Measurements from ENCODE around the gene PRKG1.
"Not testable (repeated sequence)": the region's sequence is repeated elsewhere in the genome, so short reads cannot be mapped to it uniquely, and the experiment has no call there.

Gene PRKG1

DNA sequence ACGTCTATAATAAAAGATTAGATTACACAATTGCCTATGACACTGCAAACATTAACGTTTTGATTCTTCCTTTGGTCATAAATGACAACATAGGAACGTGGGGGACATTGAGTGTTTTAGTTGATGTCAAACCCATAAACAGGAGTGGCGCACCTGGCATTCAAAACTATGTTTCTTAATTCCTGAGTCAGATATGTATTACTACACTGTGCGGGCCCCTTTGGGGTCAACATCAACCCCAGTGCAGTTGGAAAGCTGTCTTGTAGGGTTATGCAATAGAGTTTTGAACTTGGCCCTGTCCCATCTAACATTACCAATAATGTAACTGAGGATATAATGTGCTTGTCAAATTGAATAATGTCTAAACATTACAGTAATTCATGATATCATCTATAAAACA lies 468.6 kb downstream of the PRKG1 start:
- no peak for FAIRE-seq

DNA sequence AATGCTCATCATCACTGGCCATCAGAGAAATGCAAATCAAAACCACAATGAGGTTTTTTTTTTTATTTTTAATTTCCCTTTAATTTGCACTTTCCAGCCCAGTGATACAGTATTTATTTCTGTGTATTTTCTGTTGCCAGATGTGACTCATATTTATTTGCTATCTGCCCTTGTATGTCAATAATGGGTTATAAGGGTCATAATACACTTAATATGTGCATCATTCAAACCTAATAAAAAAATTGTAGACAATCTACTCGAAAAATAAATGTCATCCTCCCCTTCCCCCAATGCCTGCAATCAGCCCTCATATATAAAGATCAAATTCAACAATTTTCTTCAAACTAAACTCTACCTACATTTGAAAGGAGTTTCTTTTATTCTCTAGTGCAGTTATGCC lies 470.6 kb downstream of the PRKG1 start:
- no peak for FAIRE-seq

DNA sequence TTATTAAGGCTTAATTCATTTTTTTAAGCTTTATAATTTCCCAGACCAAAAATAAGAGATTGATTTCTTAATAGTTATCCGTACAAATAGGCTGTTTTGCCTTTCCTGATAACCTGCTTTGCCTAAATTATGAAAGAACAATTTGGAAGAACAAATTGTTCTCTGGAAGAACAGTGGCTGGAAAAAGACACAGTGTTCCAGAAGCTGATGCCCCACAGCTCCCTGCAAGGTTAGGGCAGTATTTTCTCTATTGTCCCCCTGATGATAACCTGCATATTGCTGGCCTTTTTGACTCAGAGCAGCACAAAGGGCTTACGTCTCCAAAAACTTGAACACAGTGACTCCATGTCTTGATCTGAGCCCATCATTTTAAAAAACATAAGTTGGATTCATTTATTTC lies 473.7 kb downstream of the PRKG1 start:
- no peak for FAIRE-seq

DNA sequence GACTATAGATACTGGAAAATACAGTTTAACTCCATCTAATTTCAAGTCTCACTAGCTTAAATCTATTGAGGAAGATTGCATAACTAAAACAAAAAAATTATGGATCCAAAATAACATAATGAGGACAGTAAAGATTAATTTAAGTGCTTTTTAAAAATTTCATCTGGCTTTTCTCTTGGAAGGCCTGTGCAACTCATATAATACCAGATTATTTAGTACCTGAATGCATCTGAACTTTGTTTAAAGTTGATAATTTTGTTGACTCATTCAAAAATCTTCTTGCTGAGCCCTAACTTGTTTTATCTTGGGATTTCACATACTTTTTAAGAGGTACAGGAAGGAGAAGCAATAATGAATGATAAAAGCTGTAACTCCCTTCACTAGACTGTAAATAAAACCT lies 478.6 kb downstream of the PRKG1 start:
- no peak for FAIRE-seq

DNA sequence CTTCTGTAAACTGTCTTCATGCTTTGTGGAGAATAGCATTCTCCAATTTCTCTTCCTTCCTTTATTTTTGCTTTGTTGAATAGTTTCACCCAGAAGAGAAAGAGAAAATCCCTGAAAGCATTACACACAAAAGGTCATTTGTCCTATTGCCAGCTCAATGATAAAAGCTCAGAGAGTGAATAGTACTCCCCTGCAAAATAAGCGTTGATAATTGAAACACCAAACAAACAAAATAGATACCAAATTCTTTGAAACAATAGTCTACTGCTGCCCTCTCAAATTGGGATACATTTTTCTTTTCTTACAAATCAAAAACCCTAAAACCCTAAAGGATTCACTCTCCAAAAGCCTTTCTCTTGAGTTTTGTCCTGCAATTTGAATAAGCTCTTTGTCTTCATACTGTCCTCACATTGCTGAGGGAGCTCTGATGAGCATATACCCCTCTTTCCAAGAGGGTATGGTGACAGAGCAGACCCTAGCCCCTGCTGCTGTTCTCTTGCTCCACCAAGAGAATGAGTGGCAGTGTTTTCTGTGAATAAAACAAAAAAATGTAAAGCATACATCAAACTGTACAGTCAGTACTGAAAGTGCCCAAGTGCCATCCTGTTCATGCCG lies 490.7 kb downstream of the PRKG1 start:
- FAIRE-seq, result no peak

DNA sequence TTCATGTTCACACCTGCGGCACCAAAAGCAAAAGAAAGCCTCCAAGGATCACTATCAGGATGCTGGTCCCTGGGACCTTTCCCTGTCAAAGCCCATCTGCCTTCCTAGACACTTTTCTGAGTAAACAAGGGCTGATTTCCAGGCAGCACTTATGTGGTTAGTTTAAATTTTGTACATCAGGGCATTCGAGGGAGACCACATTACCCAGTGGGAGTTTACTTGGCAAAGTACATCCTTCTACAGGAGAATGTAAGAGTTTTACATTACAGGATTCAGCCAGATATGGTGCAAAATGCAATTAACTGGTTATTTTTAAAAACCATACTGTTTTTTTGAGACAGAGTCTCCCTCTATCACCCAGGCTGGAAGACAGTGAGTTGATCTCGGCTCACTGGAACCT lies 493.0 kb downstream of the PRKG1 start:
- FAIRE-seq, result no peak

GRCh38 chr10:51569467-51569866 lies 495.2 kb downstream of the PRKG1 start:
- no peak for FAIRE-seq

DNA sequence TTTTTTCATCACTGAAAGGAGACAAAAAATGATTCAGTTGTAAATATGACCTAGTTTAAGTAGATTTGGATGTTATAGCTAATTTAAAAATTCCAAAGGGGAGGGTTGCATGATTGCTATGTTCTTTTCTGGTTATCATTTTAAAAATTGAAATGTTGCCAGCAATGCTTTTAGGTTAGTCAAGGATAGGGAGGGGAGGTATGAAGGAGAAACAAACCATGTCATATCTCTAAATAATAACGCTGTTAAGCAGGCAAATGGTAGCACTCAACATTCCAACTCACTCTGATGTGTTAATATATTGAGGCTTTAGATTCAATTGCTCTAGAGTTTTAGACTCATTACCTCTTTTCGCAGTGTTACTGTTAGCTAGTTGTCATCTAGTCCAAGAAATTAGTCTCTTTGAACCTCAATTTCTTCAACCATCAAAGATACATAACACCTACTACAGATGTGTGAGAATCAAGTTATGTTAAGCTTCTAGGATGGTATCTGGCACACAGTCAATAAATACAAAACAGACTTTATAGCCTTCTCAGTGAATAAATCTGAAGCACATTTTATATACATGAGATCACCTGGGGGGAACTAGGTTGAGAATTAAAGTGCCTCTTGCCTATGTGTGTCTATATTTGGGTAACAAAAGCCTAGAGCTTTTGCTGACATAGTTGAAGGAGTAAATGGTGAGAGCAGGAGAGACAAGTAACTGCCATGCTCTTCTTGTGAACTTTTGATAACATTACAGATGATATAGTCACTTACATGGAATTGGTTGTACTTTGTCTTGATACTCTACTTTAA lies 500.2 kb downstream of the PRKG1 start:
- FAIRE-seq, result no peak

GRCh38 chr10:51581196-51581595 lies 506.9 kb downstream of the PRKG1 start:
- not testable (repeated sequence) for FAIRE-seq

DNA sequence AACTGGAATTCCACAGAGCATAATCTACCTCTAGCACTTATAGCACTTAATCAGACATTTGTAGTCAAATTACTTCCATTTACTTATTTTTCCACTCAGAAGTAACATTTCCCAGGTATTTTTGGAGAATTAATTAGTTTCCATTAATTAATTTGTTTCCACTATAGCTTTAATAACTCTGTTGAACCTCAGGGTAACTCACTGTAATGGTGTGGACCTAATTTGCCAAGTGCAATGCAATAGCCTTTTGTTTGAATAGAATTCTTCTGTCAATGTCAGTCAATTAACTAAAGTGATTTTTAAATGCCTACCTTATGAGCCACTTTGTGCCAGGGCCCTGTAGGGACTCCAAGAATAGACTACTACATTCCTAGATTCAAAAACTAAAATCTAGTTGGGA lies 509.7 kb downstream of the PRKG1 start:
- FAIRE-seq, result no peak

DNA sequence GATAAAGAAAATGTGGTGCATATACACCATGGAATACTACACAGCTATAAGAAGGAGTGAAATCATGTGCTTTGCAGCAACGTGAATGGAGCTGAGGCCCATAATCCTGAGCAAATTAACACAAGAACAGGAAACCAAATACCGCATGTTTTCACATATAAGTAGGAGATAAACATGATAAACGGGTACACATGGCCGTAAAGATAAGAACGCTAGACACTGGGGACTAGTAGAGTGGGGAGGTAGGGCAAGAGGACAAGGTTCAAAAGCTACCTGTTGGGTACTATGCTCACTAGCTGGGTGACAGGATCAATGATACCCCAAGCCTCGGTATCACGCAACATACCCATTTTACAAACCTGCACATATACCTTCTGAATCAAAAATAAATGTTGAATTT lies 511.5 kb downstream of the PRKG1 start:
- no peak for FAIRE-seq

GRCh38 chr10:51588984-51589383 lies 514.7 kb downstream of the PRKG1 start:
- FAIRE-seq, result no peak

- FAIRE-seq, result no peak
Observed at GRCh38 chr10:51590818-51591217, 516.5 kb downstream of the PRKG1 start.

- FAIRE-seq, result no peak
Observed at GRCh38 chr10:51596695-51597094, 522.4 kb downstream of the PRKG1 start.

GRCh38 chr10:51599647-51600046 lies 525.4 kb downstream of the PRKG1 start:
- FAIRE-seq, result no peak

GRCh38 chr10:51602326-51602725 lies 528.0 kb downstream of the PRKG1 start:
- FAIRE-seq, result no peak

- no peak for FAIRE-seq
Observed at GRCh38 chr10:51604579-51604978, 530.3 kb downstream of the PRKG1 start.

DNA sequence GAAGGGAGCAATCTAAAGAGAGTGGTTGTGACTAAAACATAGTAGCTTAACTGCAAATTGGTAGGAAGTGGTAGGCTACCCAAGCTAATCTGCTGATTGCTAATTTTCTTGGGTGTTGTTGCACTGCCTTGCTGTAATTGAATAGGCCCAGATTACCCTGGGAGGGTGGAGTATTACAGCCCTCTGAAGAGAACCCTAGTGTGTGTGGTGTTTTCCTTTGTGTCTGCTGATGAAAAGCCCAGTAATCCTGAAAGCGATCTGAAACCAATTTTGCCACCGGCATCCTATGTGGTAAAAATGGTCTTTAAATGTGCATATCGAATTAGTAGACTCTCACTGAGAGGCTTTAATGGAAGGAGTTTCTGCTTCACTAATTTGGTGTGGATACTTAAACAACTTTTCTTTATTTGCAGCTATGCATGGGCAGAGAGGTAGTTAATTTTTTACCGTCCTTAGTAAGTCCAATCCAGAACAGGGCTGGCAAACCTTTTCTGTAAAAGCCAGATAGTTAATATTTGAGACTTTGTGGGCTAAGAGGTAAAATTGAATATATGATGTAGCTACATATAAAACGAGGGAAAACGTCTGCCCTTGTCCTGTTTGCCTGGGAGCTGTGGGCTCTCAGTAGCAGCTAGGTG lies 532.7 kb downstream of the PRKG1 start:
- FAIRE-seq, result no peak

- FAIRE-seq, result no peak
Observed at GRCh38 chr10:51607463-51607835, 533.2 kb downstream of the PRKG1 start.

DNA sequence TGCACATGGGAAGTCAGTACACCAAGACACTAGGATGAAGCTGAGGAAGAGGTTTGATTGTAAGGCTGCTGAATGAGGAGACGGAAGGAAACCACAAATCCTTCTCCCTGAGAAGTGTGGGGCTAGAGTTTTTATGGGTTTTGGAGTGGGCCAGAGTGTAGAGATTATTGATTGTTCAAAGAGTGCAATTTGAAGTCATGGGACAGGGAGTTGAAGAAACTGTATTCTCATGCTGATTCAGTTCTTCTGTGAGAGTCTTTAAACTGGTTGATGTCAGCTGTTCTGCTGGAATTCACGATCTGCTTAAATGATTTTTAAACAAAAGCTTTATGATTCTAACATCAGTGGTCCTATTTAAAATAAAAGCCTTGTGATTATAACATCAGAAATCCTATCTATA lies 533.9 kb downstream of the PRKG1 start:
- no peak for FAIRE-seq

- FAIRE-seq, result no peak
Observed at GRCh38 chr10:51615764-51616298, 541.5 kb downstream of the PRKG1 start.

- no peak for FAIRE-seq
Observed at GRCh38 chr10:51617576-51618235, 543.4 kb downstream of the PRKG1 start.

- FAIRE-seq, result no peak
Observed at GRCh38 chr10:51619365-51619764, 545.1 kb downstream of the PRKG1 start.

Data from endometrium (tissue), 2 donors.